Fibroblast of lung (primary cell): Measurements from ENCODE around the gene MINDY4B.

Experiments
- CTCF ChIP-seq, 2 donors: IDR thresholded peaks in 1 of 2; conservative IDR thresholded peaks in 1 of 2; 1 replicate in 1 of 2; 2 replicates in 1 of 2; pipeline ENCODE4 v1.5.1; 2011 to 2012; ENCODE audit warnings: low read length in 2 of 2, control low read depth in 1 of 2, inconsistent platforms in 1 of 2, low read depth in 1 of 2, mild to moderate bottlenecking in 1 of 2
- EZH2 ChIP-seq: IDR thresholded peaks from 2 replicates; pipeline ENCODE4 v1.5.1; 2012; ENCODE audit warnings: low read length, control low read depth, mild to moderate bottlenecking; ENCODE audit errors: missing control alignments

GRCh38 chr3:150876611-150877265 is 28.5 kb downstream of the MINDY4B start:
- no peak for TF ChIP-seq CTCF (conservative IDR thresholded peaks at IDR 0.05 in 1 of 2, IDR thresholded peaks at IDR 0.05 in 1 of 2; ENCODE audit: low read depth in 1 of 2, low read length in 2 of 2)
- TF ChIP-seq EZH2, result no peak
